HuH-7 (cell line): ENCODE data around the gene CHCHD4.
A peak's percentile ranks its signal among the peaks of the same experiment; 100 is the strongest.
"Not testable (repeated sequence)": the region's sequence is repeated elsewhere in the genome, so short reads cannot be mapped to it uniquely, and the experiment has no call there.

Source experiments
- DNase-seq: peaks from one replicate; pipeline ENCODE4 v3.0.0; 2011; ENCODE audit warnings: low spot score

The CHCHD4 gene

GRCh38 chr3:14120111-14120920 lies 4.4 kb downstream of the CHCHD4 start:
- DNase-seq: no peak

DNA sequence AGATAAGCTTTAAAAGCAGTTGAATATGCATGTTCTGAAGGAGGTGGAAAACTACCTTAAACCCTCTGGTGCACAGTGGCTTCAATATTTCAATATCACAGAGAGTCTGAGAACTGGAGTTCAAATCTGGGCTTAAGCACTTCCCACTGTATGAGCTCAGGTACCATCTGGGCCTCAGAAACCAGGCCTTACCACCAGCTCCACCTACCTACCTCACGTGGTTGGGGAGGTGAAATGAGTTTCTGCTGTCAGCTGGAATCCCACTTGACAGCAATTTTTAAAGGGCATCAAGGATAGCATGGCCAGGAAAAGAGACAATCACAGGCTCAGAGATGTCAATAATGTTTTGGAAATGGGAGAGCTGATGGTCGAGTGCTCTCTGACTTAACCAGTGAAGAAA lies 5.0 kb downstream of the CHCHD4 start:
- peak; percentile 11 for DNase-seq

DNA sequence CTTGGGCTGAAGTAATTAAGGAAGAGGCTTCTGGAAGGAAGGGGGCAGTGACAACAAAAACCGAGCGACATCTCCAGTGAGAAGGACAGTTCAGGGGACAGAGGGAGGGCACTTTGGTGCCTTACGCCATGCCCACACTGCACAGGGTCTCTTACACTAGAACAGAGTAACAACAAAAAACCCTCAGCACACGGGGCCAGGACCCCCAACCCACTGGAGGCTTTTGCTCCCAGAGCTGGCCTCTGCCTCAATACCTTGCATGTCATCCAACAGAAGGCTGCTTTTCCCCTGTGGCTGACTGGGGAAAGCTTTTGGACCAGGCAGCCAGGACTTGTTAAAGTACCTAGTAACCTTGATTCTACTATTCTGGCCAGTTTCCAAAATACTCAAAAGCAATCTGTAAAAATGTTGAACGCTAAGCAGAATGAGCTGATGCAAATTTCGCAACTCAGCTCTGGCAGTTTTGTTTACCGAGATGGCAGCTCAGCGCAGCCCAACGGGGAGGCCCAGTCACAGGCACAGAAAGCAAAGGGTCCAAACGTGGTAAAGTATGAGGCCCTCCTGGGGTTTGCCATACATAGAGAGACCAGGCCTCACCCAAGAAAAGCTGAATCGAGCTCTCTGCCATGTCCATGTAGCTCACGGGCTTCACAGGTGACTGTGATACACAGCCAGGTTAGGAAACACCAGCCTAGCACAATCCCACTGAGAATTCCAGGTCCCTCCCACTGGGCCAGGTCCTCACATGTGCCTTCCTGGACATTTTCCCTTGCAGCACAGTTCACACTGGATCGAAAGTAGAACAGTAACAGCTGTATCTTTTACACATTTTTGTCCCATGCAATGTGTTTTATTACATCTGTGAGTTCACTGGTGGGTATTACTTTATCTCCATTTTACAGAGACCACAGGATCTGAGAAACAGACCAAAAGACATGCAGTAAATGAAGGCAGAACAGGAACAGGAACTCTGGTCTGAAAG lies 6.0 kb downstream of the CHCHD4 start:
- peak; percentile 74 for DNase-seq

DNA sequence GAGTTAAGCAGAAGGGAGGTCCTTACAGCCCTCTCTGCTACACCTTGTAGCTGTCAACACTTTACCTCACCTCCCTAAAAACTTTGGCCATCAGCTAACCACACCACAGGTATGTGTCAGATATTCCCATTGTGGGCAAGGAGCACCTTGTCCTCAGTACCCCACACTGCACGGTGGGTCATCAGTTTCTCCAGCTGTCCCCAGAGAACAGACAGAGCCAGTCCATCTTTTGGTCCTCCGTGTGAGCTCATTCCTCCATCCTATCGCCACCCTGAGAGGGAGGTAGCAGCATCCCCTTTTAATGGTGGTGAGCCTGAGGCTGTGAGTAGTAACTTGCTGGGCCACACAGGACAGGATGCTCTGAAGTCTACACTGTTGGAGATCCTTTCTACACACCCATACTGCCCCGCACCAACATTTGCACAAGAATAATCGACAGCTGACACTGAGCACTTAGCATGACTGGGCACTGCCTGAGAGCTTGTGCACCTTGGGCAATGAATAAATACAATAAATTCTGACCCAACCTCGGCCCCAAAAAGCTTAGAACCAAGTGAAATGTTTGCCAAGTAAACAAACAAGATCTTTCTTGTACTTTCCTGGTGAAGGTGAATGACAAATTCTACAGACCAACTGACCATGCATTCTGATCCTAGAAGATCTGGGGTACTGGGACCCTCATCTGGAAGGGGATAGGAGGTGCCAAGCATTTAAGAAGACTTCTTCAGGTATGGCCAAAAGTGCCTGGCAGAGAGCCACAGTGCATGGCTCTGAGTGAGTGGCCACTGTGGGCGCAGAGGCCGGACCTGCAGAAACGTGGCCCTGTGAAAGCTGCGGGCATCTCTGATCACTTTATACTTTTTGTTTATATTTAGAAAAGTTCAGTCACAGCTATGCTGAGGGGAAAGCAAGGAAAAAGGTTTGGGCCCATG lies 6.9 kb downstream of the CHCHD4 start:
- no peak for DNase-seq

GRCh38 chr3:14113965-14114635 lies 10.6 kb downstream of the CHCHD4 start:
- DNase-seq: no peak

DNA sequence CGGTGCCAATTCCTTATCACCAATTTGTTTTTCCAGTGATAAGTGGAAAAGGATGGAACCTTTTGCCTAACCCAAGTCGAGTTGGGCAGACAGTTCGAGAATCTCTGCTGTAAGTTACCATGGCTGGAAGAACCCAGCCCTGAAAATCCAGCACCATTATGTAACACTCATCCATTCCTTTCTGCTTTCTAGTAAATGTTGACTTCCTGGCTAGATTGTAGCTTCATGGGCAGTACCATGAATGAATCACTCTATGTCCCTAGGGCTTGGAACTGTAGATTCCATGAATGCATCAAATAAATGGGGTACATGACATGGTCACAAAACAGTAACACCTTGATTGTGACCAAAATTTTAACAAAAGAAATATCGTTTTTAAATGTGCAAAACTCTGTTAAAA lies 14.0 kb downstream of the CHCHD4 start:
- DNase-seq: no peak

- not testable (repeated sequence) for DNase-seq
These were observed 14.8 kb downstream of the CHCHD4 start for GRCh38 chr3:14109821-14110220.

GRCh38 chr3:14097616-14098391 lies 26.9 kb downstream of the CHCHD4 start:
- no peak for DNase-seq

GRCh38 chr3:14096742-14097141 lies 27.9 kb downstream of the CHCHD4 start:
- no peak for DNase-seq

DNA sequence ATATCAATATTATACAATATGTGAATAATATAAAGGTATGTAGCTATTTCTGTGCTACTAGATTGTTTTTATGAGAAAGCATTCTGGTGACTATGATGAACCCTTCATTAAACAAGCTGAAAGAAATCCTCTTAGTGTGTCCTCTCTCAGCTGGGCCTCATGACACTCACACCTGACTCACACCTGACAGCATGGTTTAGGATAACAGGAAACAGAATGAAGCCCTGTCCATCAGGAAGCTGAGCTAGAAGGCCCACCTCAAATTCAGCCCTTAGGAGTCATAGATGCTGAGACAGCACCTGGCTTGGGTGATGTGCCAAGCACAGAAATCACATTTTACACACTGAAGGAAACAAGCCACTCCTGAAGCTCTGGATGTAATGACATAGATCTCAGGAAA lies 30.8 kb downstream of the CHCHD4 start:
- no peak for DNase-seq

DNA sequence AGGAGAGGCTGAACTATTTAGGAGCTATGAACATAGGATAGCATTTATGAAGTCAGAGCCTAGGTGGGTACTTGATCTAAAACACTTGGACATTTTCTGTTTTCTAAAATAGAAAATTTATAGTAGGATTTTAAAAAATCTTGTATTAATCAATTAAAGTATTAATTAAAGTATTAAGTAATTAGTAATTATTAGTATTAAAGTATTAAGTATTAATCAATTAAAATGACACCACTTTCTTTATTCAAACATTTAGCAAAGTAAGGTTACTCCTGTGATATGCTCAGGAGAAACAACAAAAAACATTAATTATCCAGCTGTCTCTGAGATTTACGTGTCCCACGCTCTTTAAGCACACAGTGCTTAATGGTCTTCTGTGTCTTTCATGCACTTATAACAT lies 32.2 kb downstream of the CHCHD4 start:
- no peak for DNase-seq

DNA sequence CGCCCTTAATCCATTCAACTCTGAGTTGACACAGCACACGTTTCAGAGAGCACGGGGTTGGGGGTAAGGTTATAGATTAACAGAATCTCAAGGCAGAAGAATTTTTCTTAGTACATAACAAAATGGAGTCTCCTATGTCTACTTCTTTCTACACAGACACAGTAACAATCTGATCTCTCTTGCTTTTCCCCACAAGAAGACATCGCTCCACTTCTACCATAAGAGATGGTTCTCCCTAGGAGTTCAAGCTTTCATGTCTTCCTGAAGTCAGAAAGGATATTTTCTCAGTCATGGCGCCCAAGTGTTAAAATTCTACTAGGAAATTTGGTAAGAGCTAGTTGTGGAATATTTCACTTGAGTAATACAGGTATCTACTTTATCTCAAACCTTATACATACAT lies 32.7 kb downstream of the CHCHD4 start:
- DNase-seq: not testable (repeated sequence)

DNA sequence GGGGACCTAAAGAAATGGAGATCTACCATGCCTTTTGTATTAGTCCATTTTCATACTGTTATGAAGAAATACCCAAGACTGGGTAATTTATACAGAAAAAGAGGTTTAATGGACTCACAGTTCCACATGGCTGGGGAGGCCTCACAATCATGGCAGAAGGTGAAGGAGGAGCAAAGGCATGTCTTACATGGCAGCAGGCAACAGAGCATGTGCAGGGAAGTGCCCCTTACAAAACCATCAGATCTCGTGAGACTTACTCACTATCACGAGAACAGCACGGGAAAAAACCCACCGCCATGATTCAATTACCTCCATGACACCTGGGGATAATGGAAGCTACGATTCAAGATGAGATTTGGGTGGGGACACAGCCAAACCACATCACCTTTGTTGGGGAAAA lies 37.2 kb downstream of the CHCHD4 start:
- not testable (repeated sequence) for DNase-seq

- DNase-seq: no peak
These were observed 42.5 kb downstream of the CHCHD4 start for GRCh38 chr3:14082108-14082657.

- DNase-seq: no peak
These were observed 47.4 kb downstream of the CHCHD4 start for GRCh38 chr3:14077310-14077709.

GRCh38 chr3:14075233-14075632 lies 49.4 kb downstream of the CHCHD4 start:
- DNase-seq: not testable (repeated sequence)

DNA sequence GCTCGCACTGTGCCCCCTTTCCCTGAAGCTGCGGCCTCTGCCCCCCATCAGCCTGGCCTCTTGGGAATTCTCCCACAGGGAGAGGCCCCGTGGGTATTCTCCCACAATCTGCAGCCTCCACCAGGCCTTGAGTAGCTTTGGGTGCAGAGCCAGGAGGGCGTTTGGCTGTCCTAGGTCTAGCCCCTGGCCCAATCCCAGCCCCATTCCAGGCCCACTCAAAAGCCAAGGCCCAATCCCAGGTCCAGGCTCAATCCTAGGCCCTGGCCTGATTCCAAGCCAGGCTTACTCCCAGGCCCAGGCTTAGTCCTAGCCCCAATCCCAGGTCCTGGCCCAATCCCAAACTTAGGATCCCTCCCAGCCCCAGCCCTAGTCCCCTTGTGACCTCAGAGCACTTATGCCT lies 59.8 kb downstream of the CHCHD4 start:
- DNase-seq: no peak

DNA sequence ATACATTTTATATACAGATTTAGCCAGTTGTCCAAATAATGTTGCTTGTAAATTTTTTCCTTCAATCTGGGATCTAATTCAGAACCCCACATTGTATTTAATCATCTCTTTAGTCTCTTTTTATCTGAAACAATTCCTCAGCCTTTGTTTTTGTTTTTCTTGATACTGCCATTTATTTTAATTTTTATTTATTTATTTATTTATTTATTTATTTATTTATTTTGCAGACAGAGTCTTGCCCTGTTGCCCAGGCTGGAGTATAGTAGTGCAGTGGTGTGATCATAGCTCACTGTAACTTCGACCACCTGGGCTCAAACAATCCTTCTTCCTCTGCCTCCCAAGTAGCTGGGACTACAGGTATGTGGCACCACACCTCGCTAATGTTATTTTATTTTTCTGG lies 61.5 kb downstream of the CHCHD4 start:
- DNase-seq: no peak
